Activated naive CD4-positive, alpha-beta T cell treated with anti-CD3 and anti-CD28 coated beads for 36 hours (primary cell): Measurements from ENCODE around the gene KCNAB1. TPM values are rescaled to one million over a fixed set of nuclear protein-coding genes. Genes with fewer than 3 reads are reported as not detected.

Experiments used
- CTCF ChIA-PET: fragments of 350-600 bp; sonication (Branson Sonifier 250); formaldehyde crosslinking; loops from one replicate; lab custom pipeline; 2021; ENCODE audit warnings: antibody characterized with exemption; lab: Charles Lee
- DNase-seq: peaks from one replicate; pipeline ENCODE4 v3.0.0-alpha.2; 2020
- H3K27ac Mint-ChIP-seq: one replicate; pipeline ENCODE4 v1.8.0; 2021; ENCODE audit warnings: mild to moderate bottlenecking, mixed read lengths
- H3K27me3 Mint-ChIP-seq: one replicate; pipeline ENCODE4 v1.8.0; 2021; ENCODE audit warnings: low read depth, mixed read lengths
- H3K36me3 Mint-ChIP-seq: one replicate; pipeline ENCODE4 v1.8.0; 2021; ENCODE audit warnings: low read depth, mixed read lengths
- H3K4me1 Mint-ChIP-seq: one replicate; pipeline ENCODE4 v1.8.0; 2021; ENCODE audit warnings: low read depth, mixed read lengths
- H3K4me3 Mint-ChIP-seq: one replicate; pipeline ENCODE4 v1.8.0; 2021; ENCODE audit warnings: mild to moderate bottlenecking, moderate library complexity, mixed read lengths
- H3K9me3 Mint-ChIP-seq: one replicate; pipeline ENCODE4 v1.8.0; 2021; ENCODE audit warnings: mixed read lengths
- intact Hi-C: fragments of 100-400 bp; cut with micrococcal nuclease; formaldehyde crosslinking; loops from one replicate; pipeline ENCODE4 v1.15.1; 2023
- total RNA-seq, 2 experiments: library from RNA; stranded (reverse); gene quantifications; one replicate each; pipeline ENCODE4 v1.2.3, GENCODE V29; 2021

The KCNAB1 gene
- total RNA-seq, 2 experiments from 2014 or later, result not detected

DNA sequence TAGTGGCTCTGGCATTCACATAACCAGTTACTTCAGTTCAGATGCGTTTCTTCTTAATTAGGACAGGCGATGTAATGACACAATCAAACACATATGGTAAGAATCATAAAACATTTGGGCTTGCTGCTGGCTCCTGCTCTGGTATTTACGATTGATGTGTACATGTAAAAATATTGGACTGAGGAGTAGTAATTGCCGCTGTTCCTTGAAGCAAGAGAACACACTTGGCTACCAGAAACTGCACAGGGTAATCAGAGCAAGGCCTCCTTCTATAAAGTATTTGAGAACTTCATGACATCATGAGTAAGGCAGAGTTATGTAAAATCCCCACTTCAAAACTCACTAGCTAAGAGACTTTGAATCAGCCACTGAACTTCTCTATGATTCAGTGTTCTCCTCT lies 276.5 kb downstream of the KCNAB1 start:
- Mint-ChIP-seq H3K27me3 (no peaks in the 10 kb centered on the region), H3K4me3 (no peak overlapping the region), H3K27ac (no peak overlapping the region), H3K4me1 (no peaks in the 10 kb centered on the region), H3K9me3 (no peaks in the 10 kb centered on the region), H3K36me3 (no peaks in the 10 kb centered on the region)
- intact Hi-C loops, result no loop called here
- CTCF ChIA-PET, result interaction anchor here (0.7 kb wide), 1 partner anchor 53 kb away, joined by 4 read pairs; no protein-coding TSS in a partner anchor
- DNase-seq, result no peak

DNA sequence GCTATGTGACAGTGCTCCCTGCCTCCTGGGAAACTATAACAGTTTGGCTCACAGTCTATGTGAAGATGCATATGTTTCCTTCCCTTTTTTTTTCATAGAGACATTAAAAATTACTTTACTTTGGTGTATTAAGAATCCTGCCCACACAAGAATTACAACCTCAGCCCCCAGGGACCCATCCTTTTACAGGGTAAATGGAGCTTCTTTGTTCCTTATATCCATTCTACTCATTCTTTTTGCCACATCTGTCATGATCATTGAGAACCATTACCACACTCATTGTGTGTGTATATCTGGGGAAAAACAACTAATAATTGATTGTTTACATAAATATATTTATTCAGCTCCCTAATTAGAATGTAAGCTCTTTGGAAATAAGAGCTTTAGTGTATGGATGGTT lies 277.2 kb downstream of the KCNAB1 start:
- no peaks in the 10 kb centered on the region for H3K36me3 Mint-ChIP-seq
- CTCF ChIA-PET, result interaction anchor here (0.5 to 1.0 kb wide), 3 partner anchors 46 to 843 kb away, joined by 3 to 4 read pairs (median 3); no protein-coding TSS in a partner anchor
- no peak overlapping the region for H3K4me3 Mint-ChIP-seq
- no peak for DNase-seq
- intact Hi-C loops, result no loop called here
- H3K4me1 Mint-ChIP-seq, result no peaks in the 10 kb centered on the region
- H3K27ac Mint-ChIP-seq, result no peak overlapping the region
- no peaks in the 10 kb centered on the region for H3K27me3 Mint-ChIP-seq
- H3K9me3 Mint-ChIP-seq, result no peaks in the 10 kb centered on the region

DNA sequence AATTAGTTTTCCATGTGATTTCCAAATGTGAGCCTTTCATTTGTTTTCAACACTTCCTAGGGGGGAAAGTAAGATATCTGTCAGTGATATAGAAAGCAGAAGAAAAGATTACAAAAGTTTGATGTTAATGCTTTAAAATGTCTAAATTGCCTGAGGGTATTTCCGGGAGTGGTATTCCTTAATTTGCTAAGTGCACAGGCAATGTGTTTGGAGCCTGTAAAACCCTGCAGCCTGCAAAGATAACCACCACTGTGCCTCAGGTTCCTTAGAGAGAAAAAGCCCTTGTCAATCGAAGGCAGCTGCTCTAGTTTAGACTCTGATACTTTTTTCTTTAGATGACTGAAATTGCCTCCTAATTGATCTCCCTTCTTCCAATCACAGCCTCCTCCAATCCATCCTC lies 279.7 kb downstream of the KCNAB1 start:
- H3K4me1 Mint-ChIP-seq, result no peaks in the 10 kb centered on the region
- no peak overlapping the region for H3K4me3 Mint-ChIP-seq
- no peaks in the 10 kb centered on the region for H3K27me3 Mint-ChIP-seq
- DNase-seq, result no peak
- intact Hi-C loops, result no loop called here
- H3K9me3 Mint-ChIP-seq, result no peaks in the 10 kb centered on the region
- CTCF ChIA-PET, result no interaction called here
- no peak overlapping the region for H3K27ac Mint-ChIP-seq
- H3K36me3 Mint-ChIP-seq, result no peaks in the 10 kb centered on the region

DNA sequence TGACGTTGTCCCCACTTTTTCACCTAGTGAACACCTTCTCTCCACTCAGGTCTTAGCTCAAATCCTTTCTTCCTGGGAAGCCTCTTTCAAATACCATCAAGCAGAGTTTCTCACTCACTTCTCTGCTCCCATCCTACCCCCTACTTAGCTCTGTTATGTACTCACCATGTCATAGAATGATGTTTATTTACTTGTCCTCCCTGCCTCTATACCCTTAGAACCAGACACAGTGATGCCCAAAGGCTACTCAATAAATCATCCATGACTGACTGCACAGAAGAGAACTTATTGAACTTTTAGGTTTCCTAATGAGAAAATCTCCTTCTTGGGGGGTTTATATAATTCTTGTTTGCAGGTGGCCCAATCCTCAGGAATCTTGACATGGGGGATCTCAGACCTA lies 280.4 kb downstream of the KCNAB1 start:
- H3K9me3 Mint-ChIP-seq, result no peaks in the 10 kb centered on the region
- no peaks in the 10 kb centered on the region for H3K27me3 Mint-ChIP-seq
- CTCF ChIA-PET, result no interaction called here
- intact Hi-C loops, result no loop called here
- no peak for DNase-seq
- no peaks in the 10 kb centered on the region for H3K4me1 Mint-ChIP-seq
- H3K4me3 Mint-ChIP-seq, result no peak overlapping the region
- H3K36me3 Mint-ChIP-seq, result no peaks in the 10 kb centered on the region
- no peak overlapping the region for H3K27ac Mint-ChIP-seq

DNA sequence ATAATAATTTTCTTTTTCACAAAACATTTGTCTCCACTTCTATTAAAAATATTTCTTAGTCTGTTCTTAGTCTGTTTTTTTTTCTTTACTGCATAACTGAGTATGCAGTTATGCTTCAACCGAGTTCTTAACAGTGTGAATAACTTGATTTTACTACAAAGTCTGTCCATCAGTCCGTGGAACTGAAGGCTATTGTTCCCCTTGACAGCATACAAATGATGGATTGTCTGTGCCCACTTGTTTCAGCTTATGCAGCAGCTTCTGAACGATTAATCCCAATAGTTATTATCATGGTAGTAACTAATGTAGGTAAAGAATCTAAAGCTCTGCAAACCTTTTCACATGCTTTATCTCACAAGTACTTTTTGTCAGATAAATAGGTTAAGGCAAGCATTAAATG lies 283.8 kb downstream of the KCNAB1 start:
- CTCF ChIA-PET, result interaction anchor here (0.6 to 1.6 kb wide), 2 partner anchors 21 to 188 kb away, joined by 3 to 4 read pairs; no protein-coding TSS in a partner anchor
- no peaks in the 10 kb centered on the region for H3K9me3 Mint-ChIP-seq

DNA sequence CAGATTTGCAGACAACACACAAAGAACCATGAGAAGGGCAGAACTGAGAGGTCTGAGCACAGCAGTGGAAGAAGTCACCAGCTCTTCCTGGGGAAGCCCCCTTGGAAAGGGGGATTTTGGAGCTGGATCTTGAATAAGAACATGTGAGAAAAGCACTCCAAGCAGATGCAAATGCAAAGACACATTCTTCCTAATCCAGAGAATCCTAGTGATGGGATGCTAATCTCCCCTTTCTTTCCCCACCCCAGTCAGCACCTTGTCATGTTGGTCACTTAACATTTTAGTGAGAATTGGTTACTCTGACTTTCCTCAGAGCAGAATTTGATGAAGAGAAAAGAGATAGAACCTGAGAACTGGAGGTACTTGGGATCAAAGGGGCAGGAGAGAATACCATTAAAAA lies 286.0 kb downstream of the KCNAB1 start:
- Mint-ChIP-seq H3K27ac (no peak overlapping the region), H3K36me3 (no peaks in the 10 kb centered on the region), H3K4me3 (no peak overlapping the region), H3K27me3 (no peaks in the 10 kb centered on the region), H3K9me3 (no peaks in the 10 kb centered on the region), H3K4me1 (no peaks in the 10 kb centered on the region)
- DNase-seq, result no peak
- intact Hi-C loops, result no loop called here
- CTCF ChIA-PET, result no interaction called here

More for the DNA sequence above, 283.8 kb downstream of the KCNAB1 start:
- Mint-ChIP-seq H3K4me3 (no peak overlapping the region), H3K36me3 (no peaks in the 10 kb centered on the region), H3K27ac (no peak overlapping the region), H3K27me3 (no peaks in the 10 kb centered on the region), H3K4me1 (no peaks in the 10 kb centered on the region)
- DNase-seq, result no peak
- intact Hi-C loops, result no loop called here

DNA sequence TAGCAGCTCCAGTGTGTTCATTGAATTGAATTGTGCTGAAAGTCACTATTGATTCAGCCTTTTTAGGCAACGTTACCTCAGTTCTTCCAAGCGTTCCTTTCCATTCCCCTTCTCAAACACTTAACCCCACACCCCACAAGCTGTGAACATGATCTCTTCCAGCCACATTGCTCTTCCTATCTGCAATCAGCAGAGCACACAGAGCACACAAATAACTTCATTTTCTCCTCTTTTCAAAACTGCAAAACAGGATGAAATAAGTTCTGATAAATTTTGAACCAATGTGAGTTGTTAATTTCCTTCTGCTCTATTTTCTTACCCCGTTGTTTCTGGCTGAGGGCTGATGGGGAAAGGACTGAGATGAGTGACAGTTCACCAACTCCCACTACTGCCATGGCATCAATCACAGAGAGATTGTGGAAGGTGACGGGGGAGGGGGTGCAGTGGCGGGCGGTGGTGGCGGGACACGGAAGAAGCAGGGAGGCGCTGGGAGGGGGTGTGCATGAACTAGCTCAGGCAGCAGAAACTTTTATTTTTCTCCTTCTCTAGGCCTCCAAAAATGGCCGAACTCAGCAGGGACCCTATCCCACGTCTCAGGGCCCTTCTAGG lies 287.3 kb downstream of the KCNAB1 start:
- Mint-ChIP-seq H3K27ac (no peak overlapping the region), H3K27me3 (peaks cover 3% of the 10 kb centered on the region), H3K4me3 (no peak overlapping the region), H3K36me3 (no peaks in the 10 kb centered on the region), H3K4me1 (no peaks in the 10 kb centered on the region), H3K9me3 (no peaks in the 10 kb centered on the region)
- intact Hi-C loops, result no loop called here
- CTCF ChIA-PET, result no interaction called here
- no peak for DNase-seq

DNA sequence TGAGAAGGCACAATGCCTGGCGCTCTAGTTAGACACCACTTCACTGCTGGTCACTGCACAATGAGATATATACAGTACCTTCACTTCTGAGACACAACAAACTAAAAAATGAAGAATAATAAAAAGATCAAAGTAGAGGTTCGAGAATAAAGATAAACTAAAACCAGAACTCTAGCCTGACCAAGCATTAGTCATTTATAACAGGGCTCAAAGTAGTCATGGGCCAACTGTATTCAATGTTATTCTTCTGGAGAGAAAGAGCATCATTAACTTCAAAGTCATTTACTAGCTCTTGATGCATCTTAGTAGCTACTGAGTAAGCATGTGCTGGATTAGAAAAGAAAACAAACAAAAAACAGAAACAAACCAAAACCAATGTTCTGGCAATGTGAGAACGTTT lies 289.3 kb downstream of the KCNAB1 start:
- no peak overlapping the region for H3K27ac Mint-ChIP-seq
- intact Hi-C loops, result no loop called here
- no peak for DNase-seq
- no peak overlapping the region for H3K4me3 Mint-ChIP-seq
- peaks cover 3% of the 10 kb centered on the region for H3K27me3 Mint-ChIP-seq
- H3K36me3 Mint-ChIP-seq, result no peaks in the 10 kb centered on the region
- H3K9me3 Mint-ChIP-seq, result no peaks in the 10 kb centered on the region
- H3K4me1 Mint-ChIP-seq, result no peaks in the 10 kb centered on the region
- CTCF ChIA-PET, result no interaction called here

DNA sequence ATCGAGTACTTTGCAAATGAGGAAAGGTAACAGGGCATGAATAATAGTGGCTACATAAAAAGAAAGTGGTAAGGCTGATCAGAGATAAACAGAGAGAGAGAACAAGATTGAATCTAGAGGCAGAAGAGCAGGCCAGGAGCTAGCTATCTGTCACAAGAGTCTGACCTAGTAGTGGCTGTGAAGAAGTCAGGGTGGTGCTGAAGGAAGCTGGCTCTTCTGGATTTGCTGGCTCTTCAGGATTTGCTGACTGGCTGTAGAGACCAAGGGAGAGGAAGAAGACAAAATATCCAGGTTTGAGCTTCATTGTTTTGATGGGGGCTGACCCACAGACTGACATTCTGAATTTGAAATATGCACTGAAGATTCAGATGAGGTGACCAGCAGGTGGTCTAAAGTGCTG lies 292.2 kb downstream of the KCNAB1 start:
- H3K36me3 Mint-ChIP-seq, result no peaks in the 10 kb centered on the region
- H3K9me3 Mint-ChIP-seq, result no peaks in the 10 kb centered on the region
- intact Hi-C loops, result no loop called here
- H3K4me3 Mint-ChIP-seq, result no peak overlapping the region
- no peaks in the 10 kb centered on the region for H3K4me1 Mint-ChIP-seq
- H3K27ac Mint-ChIP-seq, result no peak overlapping the region
- peaks cover 3% of the 10 kb centered on the region for H3K27me3 Mint-ChIP-seq
- CTCF ChIA-PET, result interaction anchor here (0.6 to 0.9 kb wide), 2 partner anchors 95 to 260 kb away, joined by 3 to 4 read pairs; no protein-coding TSS in a partner anchor
- DNase-seq, result no peak

DNA sequence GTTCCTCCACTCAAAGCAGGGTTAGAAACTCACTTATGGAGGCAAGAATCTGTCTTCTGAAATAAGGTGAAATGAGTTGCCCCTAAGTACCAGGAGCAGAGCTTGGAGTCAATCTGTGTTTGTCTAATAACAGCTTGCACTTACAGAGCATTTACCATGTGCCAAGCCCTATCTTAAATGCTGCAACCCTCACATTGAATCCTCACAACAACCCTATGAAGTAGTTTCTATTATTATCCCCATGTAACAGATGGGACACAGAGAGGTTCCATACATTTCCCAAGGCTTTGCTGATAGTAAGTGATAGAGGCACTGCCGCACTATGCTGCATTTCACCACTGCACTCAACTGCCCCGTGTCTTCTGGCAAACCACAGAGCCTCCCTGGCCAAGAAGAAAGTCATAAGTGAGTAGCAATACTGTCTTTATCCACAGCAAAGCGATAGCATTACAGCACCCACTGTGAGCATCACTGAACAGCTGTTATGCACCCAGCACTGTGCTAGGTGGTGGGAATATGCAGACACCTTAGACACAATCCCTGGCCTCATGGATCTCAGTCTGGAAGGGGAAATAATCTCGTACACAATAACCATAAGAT lies 293.0 kb downstream of the KCNAB1 start:
- CTCF ChIA-PET, result interaction anchor here (0.6 to 0.9 kb wide), 2 partner anchors 94 to 261 kb away, joined by 3 to 4 read pairs; no protein-coding TSS in a partner anchor
- H3K36me3 Mint-ChIP-seq, result no peaks in the 10 kb centered on the region
- no peaks in the 10 kb centered on the region for H3K4me1 Mint-ChIP-seq
- no peaks in the 10 kb centered on the region for H3K9me3 Mint-ChIP-seq
- H3K27me3 Mint-ChIP-seq, result peaks cover 3% of the 10 kb centered on the region
- no peak overlapping the region for H3K27ac Mint-ChIP-seq
- no peak for DNase-seq
- H3K4me3 Mint-ChIP-seq, result no peak overlapping the region
- intact Hi-C loops, result no loop called here

DNA sequence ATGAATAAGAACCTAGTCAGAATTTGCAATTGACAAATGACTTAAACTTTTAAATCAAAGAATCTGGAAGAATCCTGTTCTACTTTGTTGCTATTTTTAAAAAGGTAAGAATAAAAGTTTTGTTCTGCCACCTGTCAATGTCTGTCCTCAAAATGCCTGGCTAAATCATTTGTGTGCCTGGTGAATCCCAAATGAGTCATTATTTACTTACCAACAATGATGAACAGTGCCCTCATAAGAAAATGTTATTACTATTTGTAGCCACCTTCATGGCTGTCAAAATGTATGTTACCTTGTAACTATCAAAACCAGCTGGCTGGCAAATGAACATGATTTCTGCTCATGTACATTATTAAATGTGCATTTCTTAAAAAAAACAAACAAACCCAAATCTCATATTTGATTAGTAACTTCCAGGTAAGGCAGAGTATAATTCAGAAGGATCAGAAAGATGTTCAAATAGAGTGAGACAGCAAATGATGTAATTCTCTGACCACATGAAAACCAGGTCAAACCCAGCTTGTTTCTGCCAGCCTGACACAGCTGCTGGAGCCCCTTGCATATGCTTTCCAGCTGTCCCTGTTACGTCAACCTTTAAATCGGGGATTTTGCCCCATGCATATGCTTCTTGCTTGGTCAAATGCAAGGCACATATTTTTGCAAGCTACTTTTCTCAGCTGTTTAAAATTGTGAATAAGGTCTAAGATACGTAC lies 296.6 kb downstream of the KCNAB1 start:
- Mint-ChIP-seq H3K27ac (no peak overlapping the region), H3K4me3 (no peak overlapping the region), H3K27me3 (no peaks in the 10 kb centered on the region), H3K9me3 (no peaks in the 10 kb centered on the region), H3K36me3 (no peaks in the 10 kb centered on the region), H3K4me1 (no peaks in the 10 kb centered on the region)
- DNase-seq, result no peak
- intact Hi-C loops, result no loop called here
- CTCF ChIA-PET, result interaction anchor here (0.6 kb wide), 1 partner anchor 70 kb away, joined by 3 read pairs; no protein-coding TSS in a partner anchor

DNA sequence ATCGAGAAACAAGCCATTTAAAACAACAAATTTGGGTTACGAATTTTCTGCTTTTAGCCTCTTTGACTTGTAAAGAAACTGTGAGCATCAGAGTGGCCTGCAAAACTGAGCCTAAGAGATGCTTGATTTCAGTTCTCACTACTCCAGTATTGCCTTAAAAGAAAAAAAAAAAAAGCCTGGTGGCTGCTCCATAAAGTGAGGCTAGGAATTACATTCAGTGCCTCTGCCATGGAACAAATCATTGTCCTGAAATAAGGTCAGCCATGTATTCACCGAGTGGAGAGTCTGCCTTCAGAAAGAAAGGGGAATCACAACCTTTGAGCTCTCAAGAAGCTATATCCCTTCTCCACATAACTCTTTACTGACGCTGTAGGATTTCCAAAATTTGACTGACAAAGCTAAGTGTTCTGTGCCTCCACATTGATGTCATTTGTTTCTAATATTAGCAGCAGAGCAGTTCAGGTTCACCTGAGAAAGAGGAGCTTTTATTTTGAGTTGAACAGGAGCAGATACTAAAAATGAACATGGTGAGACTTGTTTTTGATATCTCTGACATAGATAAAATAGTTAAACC lies 297.3 kb downstream of the KCNAB1 start:
- intact Hi-C loops, result no loop called here
- CTCF ChIA-PET, result interaction anchor here (0.6 kb wide), 2 partner anchors 58 to 70 kb away, joined by 3 read pairs; no protein-coding TSS in a partner anchor
- Mint-ChIP-seq H3K9me3 (no peaks in the 10 kb centered on the region), H3K36me3 (no peaks in the 10 kb centered on the region), H3K27me3 (no peaks in the 10 kb centered on the region), H3K27ac (no peak overlapping the region), H3K4me3 (no peak overlapping the region), H3K4me1 (no peaks in the 10 kb centered on the region)
- DNase-seq, result no peak
